ENCODE results near the gene TRPV2. TPM values are rescaled to one million over a fixed set of nuclear protein-coding genes. Genes with fewer than 3 reads are reported as not detected.

TRPV2 gene
- total and polyA plus RNA-seq, 9 of the 15 experiments (the other 6 are each of a cell fraction or from before 2014, with no cell fraction given), result 10.0 to 97.5 (median 30.3) TPM

- WGBS (ENCODE audit: insufficient coverage, low coverage, missing lambda C conversion rate), result 19% methylated on average over 4 of the region's 5 CpGs
- no peak for DNase-seq (ENCODE audit: extremely low read depth in 1 of 4, low spot score in 3 of 4)
- H3K27ac ChIP-seq (ENCODE audit: extremely low read depth, low read depth, low read length), result no peak overlapping the region
- TF ChIP-seq GABPB1 (CRISPR knock-in tag; IDR thresholded peaks at IDR 0.05) (no peak), SLC30A9 (CRISPR knock-in tag; IDR thresholded peaks at IDR 0.05) (no peak), ELF1 (tag; IDR thresholded peaks at IDR 0.05) (no peak)
- intact Hi-C loops (cut with micrococcal nuclease) (no loop called here), in situ Hi-C loops (cut with MboI) (no loop called here)
- H3K4me2 ChIP-seq (ENCODE audit: insufficient read depth, low read length), result no peak overlapping the region
- CTCF ChIA-PET (ENCODE audit: low intra/inter-chr PET ratio), result no interaction called here
- no peak overlapping the region for H3K9ac ChIP-seq (ENCODE audit: insufficient read depth in 1 of 2, low read depth in 2 of 2, low read length in 2 of 2)
- H3K9me1 ChIP-seq (ENCODE audit: control insufficient read depth, insufficient read depth, low read length), result no peaks in the 10 kb centered on the region
- H3K9me3 ChIP-seq (replicated peaks; ENCODE audit: control insufficient read depth, insufficient read depth, low read depth, low read length), result no peaks in the 10 kb centered on the region
- ATAC-seq, result no peak
- H3K79me2 ChIP-seq (ENCODE audit: control insufficient read depth, insufficient read depth, low read length), result no peaks in the 10 kb centered on the region
- no peak overlapping the region for H2AFZ ChIP-seq (ENCODE audit: low read depth, low read length)
- H4K20me1 ChIP-seq (replicated peaks; ENCODE audit: control insufficient read depth, insufficient read depth, low read length), result no peaks in the 10 kb centered on the region; the same call in 1 of the 2 replicates
- H3K36me3 ChIP-seq (ENCODE audit: control insufficient read depth, insufficient read depth, low read length), result no peaks in the 10 kb centered on the region
- H3K4me1 ChIP-seq (replicated peaks in 1 of 2; ENCODE audit: control insufficient read depth in 2 of 2, insufficient read depth in 2 of 2, low read length in 2 of 2), result no peaks in the 10 kb centered on the region; a peak in 1 of 5 replicates
- no peak for FAIRE-seq
- POLR2A ChIA-PET, result no interaction called here
- BruUV-seq (replicated peaks), result no TSS peak
- H3K4me3 ChIP-seq, result no peak overlapping the region
- H3K27me3 ChIP-seq (ENCODE audit: control insufficient read depth in 2 of 2, insufficient read depth in 2 of 2, low read length in 2 of 2), result peaks cover 9 to 48% of the 10 kb centered on the region in 2 experiments; a peak in 4 of 5 replicates
Observed at GRCh38 chr17:16471295-16471694, 55.9 kb downstream of the TRPV2 start.

GRCh38 chr17:16472539-16472938, 57.2 kb downstream of the TRPV2 start:
- ChIA-PET POLR2A (interaction anchor here (1.1 kb wide), 1 partner anchor 34 kb away, joined by 3 read pairs; no protein-coding TSS in a partner anchor), CTCF (ENCODE audit: low intra/inter-chr PET ratio) (no interaction called here)
- TF ChIP-seq KDM4B (IDR thresholded peaks at IDR 0.05; ENCODE audit: borderline replicate concordance in 2 of 2, low read depth in 1 of 2) (no peak), ARID4B (CRISPR knock-in tag; IDR thresholded peaks at IDR 0.05) (no peak), POLR2H (tag; IDR thresholded peaks at IDR 0.05; ENCODE audit: low read depth) (no peak), SIRT6 (IDR thresholded peaks at IDR 0.05; ENCODE audit: low read depth, low read length) (no peak), ZNF408 (CRISPR knock-in tag; IDR thresholded peaks at IDR 0.05; ENCODE audit: low read depth) (no peak), ZHX1 (conservative IDR thresholded peaks at IDR 0.05; ENCODE audit: low read length) (no peak)

More at GRCh38 chr17:16472539-16472938, 57.2 kb downstream of the TRPV2 start:
- Histone ChIP-seq H3K9ac (ENCODE audit: insufficient read depth in 1 of 2, low read depth in 2 of 2, low read length in 2 of 2) (no peak overlapping the region), H3K4me2 (ENCODE audit: insufficient read depth, low read length) (no peak overlapping the region), H3K27me3 (ENCODE audit: control insufficient read depth in 2 of 2, insufficient read depth in 2 of 2, low read length in 2 of 2) (peaks cover 9 to 48% of the 10 kb centered on the region in 2 experiments; a peak in 4 of 5 replicates), H3K9me3 (replicated peaks; ENCODE audit: control insufficient read depth, insufficient read depth, low read depth, low read length) (no peaks in the 10 kb centered on the region), H3K4me1 (replicated peaks in 1 of 2; ENCODE audit: control insufficient read depth in 2 of 2, insufficient read depth in 2 of 2, low read length in 2 of 2) (no peaks in the 10 kb centered on the region; a peak in 1 of 5 replicates), H4K20me1 (replicated peaks; ENCODE audit: control insufficient read depth, insufficient read depth, low read length) (no peaks in the 10 kb centered on the region; the same call in 1 of the 2 replicates), H3K4me3 (no peak overlapping the region), H3K9me1 (ENCODE audit: control insufficient read depth, insufficient read depth, low read length) (no peaks in the 10 kb centered on the region), H3K79me2 (ENCODE audit: control insufficient read depth, insufficient read depth, low read length) (no peaks in the 10 kb centered on the region), H3K27ac (ENCODE audit: extremely low read depth, low read depth, low read length) (no peak overlapping the region), H3K36me3 (ENCODE audit: control insufficient read depth, insufficient read depth, low read length) (no peaks in the 10 kb centered on the region), H2AFZ (ENCODE audit: low read depth, low read length) (no peak overlapping the region)
- no peak for ATAC-seq
- in situ Hi-C loops (cut with MboI), result no loop called here
- intact Hi-C loops (cut with micrococcal nuclease), result no loop called here
- no peak for FAIRE-seq
- BruUV-seq (replicated peaks), result no TSS peak
- WGBS (ENCODE audit: insufficient coverage, low coverage, missing lambda C conversion rate), result 11% methylated on average over 4 of the region's 6 CpGs
- DNase-seq (ENCODE audit: extremely low read depth in 1 of 4, low spot score in 3 of 4), result no peak
